K562 (cell line): Measurements from ENCODE around the gene SERPINB7. TPM values are rescaled to one million over a fixed set of nuclear protein-coding genes. Genes with fewer than 3 reads are reported as not detected.

Source experiments
- ATAC-seq: fragments of 200-7000 bp; cut with Tn5 transposase; 3 replicates; pipeline ENCODE4 v1.9.1; 2020; ENCODE audit warnings: moderate library complexity
- BruUV-seq: library from RNA; stranded (reverse); fragments of 400-500 nt; replicated peaks from 2 replicates; lab custom pipeline; 2021; lab: Mats Ljungman, UMichigan
- CTCF ChIA-PET: fragments of 300-600 bp; formaldehyde crosslinking; extraction: SDS; loops from one replicate; lab custom pipeline; 2021; ENCODE audit warnings: low intra/inter-chr PET ratio; lab: Yijun Ruan, JAX
- POLR2A ChIA-PET: fragments of 300-600, 350-650 bp; sonication (Branson Sonifier 250); formaldehyde crosslinking; extraction: SDS; loops from one replicate; lab custom pipeline; 2021; ENCODE audit warnings: antibody characterized with exemption, inconsistent platforms; lab: Yijun Ruan, JAX
- DNase-seq, 4 experiments: peaks; one replicate each; pipeline versions ENCODE4 v3.0.0 to v3.0.0-alpha.2; 2011 to 2018; ENCODE audit warnings: low spot score in 3 of 4, mixed read lengths in 3 of 4; ENCODE audit errors: extremely low read depth in 1 of 4
- FAIRE-seq: peaks from 2 replicates; lab custom pipeline; 2011; peaks lifted over from hg19 to GRCh38; lab: Jason Lieb, UNC
- H2AFZ ChIP-seq: 2 replicates; pipeline ENCODE4 v1.6.0; 2011; ENCODE audit warnings: low read depth, low read length, control low read depth, inconsistent platforms
- H3K27ac ChIP-seq: fragments of 200-600 bp; 3 replicates; pipeline ENCODE4 v1.8.0; 2011; ENCODE audit warnings: low read depth, mild to moderate bottlenecking, control low read depth, inconsistent platforms, low read length, moderate library complexity, mixed read lengths; ENCODE audit errors: extremely low read depth
- H3K27me3 ChIP-seq, 2 experiments: fragments of 300-600 bp in 1 of 2; 2 replicates in 1 of 2; 3 replicates in 1 of 2; pipeline versions ENCODE4 v1.6.0 to v1.8.0; 2011; ENCODE audit warnings: inconsistent platforms in 2 of 2, low read length in 2 of 2, mild to moderate bottlenecking in 1 of 2, mixed read lengths in 1 of 2, moderate library complexity in 1 of 2; ENCODE audit not compliant: control insufficient read depth in 2 of 2, insufficient read depth in 2 of 2
- H3K36me3 ChIP-seq: fragments of 300-600 bp; 3 replicates; pipeline ENCODE4 v1.8.0; 2011; ENCODE audit warnings: mild to moderate bottlenecking, low read length, inconsistent platforms; ENCODE audit not compliant: control insufficient read depth, insufficient read depth
- H3K4me1 ChIP-seq, 2 experiments: fragments of 200-600 bp in 1 of 2; replicated peaks in 1 of 2; 2 replicates in 1 of 2; 3 replicates in 1 of 2; pipeline versions ENCODE4 v1.5.1 to v1.8.0; 2011; ENCODE audit warnings: inconsistent platforms in 2 of 2, low read length in 2 of 2, mild to moderate bottlenecking in 1 of 2, mixed read lengths in 1 of 2, moderate library complexity in 1 of 2; ENCODE audit not compliant: control insufficient read depth in 2 of 2, insufficient read depth in 2 of 2
- H3K4me2 ChIP-seq: 2 replicates; pipeline ENCODE4 v1.6.1; 2011; ENCODE audit warnings: low read length, control low read depth, inconsistent platforms, mixed read lengths; ENCODE audit not compliant: insufficient read depth
- H3K4me3 ChIP-seq: fragments of 200-600 bp; sonication (generic), shearing (Covaris generic); 2 replicates; pipeline ENCODE4 v1.5.1; 2016; ENCODE audit warnings: control low read depth, inconsistent platforms
- H3K79me2 ChIP-seq: fragments of 200-600 bp; 3 replicates; pipeline ENCODE4 v1.8.0; 2011; ENCODE audit warnings: low read length, inconsistent platforms; ENCODE audit not compliant: control insufficient read depth, insufficient read depth
- H3K9ac ChIP-seq, 2 experiments: 2 replicates each; pipeline versions ENCODE4 v1.6.0 to v1.6.1; 2011; ENCODE audit warnings: low read depth in 2 of 2, low read length in 2 of 2, control low read depth in 1 of 2, inconsistent platforms in 1 of 2, mild to moderate bottlenecking in 1 of 2, mixed read lengths in 1 of 2; ENCODE audit not compliant: insufficient read depth in 1 of 2
- H3K9me1 ChIP-seq: one replicate; pipeline ENCODE4 v1.6.0; 2011; ENCODE audit warnings: inconsistent platforms, mild to moderate bottlenecking, low read length, moderate library complexity; ENCODE audit not compliant: control insufficient read depth, insufficient read depth
- H3K9me3 ChIP-seq: replicated peaks from 2 replicates; pipeline ENCODE4 v1.5.1; 2011; ENCODE audit warnings: low read depth, low read length, inconsistent platforms; ENCODE audit not compliant: control insufficient read depth, insufficient read depth
- H4K20me1 ChIP-seq: replicated peaks from 2 replicates; pipeline ENCODE4 v1.6.1; 2011; ENCODE audit warnings: low read length, inconsistent platforms, mixed read lengths; ENCODE audit not compliant: control insufficient read depth, insufficient read depth
- CLOCK ChIP-seq: fragments of 250-450 bp; sonication (Bioruptor Pico); IDR thresholded peaks from 2 replicates; pipeline ENCODE4 v1.4.0; 2020; ENCODE audit warnings: mild to moderate bottlenecking, moderate library complexity, borderline replicate concordance
- ETV5 ChIP-seq: sonication (generic); formaldehyde crosslinking; IDR thresholded peaks from 2 replicates; pipeline ENCODE4 v1.4.0; 2020; ENCODE audit warnings: low read depth, mild to moderate bottlenecking, missing genetic modification reagents
- HINFP ChIP-seq: fragments of 450-650 bp; conservative IDR thresholded peaks from 2 replicates; pipeline ENCODE4 v1.6.1; 2016; ENCODE audit warnings: missing genetic modification characterization, low read depth, mild to moderate bottlenecking, control low read depth, missing compliant biosample characterization
- KDM4B ChIP-seq, 2 experiments: fragments of 450-650 bp in 1 of 2; sonication (generic) in 1 of 2; IDR thresholded peaks; 2 replicates each; pipeline ENCODE4 v1.6.1; 2016 to 2017; ENCODE audit warnings: borderline replicate concordance in 2 of 2, antibody characterized with exemption in 1 of 2, low read depth in 1 of 2, mild to moderate bottlenecking in 1 of 2
- RBM34 ChIP-seq: fragments of 200-400 bp; formaldehyde crosslinking; IDR thresholded peaks from 2 replicates; pipeline ENCODE4 v1.6.1; 2018; ENCODE audit warnings: low read length, borderline replicate concordance; ENCODE audit not compliant: insufficient read depth
- TEAD1 ChIP-seq, 2 experiments: fragments of 450-650 bp in 1 of 2; sonication (generic) in 1 of 2; formaldehyde crosslinking; IDR thresholded peaks; 2 replicates each; pipeline versions ENCODE4 v1.4.0 to v1.8.0; 2020 to 2022; ENCODE audit warnings: mild to moderate bottlenecking in 2 of 2, missing genetic modification reagents in 1 of 2
- TRIM28 ChIP-seq: fragments of 450-650 bp; IDR thresholded peaks from 2 replicates; pipeline ENCODE4 v1.6.1; 2017
- ZNF134 ChIP-seq: fragments of 250-450 bp; sonication (Bioruptor Pico); conservative IDR thresholded peaks from 2 replicates; pipeline ENCODE4 v1.4.0; 2020
- ZNF143 ChIP-seq: sonication (generic); formaldehyde crosslinking; IDR thresholded peaks from 2 replicates; pipeline ENCODE4 v1.9.0; 2022; ENCODE audit warnings: mild to moderate bottlenecking, missing genetic modification reagents
- ZNF224 ChIP-seq: sonication (generic); formaldehyde crosslinking; IDR thresholded peaks from 2 replicates; pipeline ENCODE4 v1.8.0; 2022; ENCODE audit warnings: mild to moderate bottlenecking, missing genetic modification reagents
- ZNF280A ChIP-seq: fragments of 450-650 bp; IDR thresholded peaks from 2 replicates; pipeline ENCODE4 v1.6.1; 2018; ENCODE audit warnings: mild to moderate bottlenecking, low read depth; ENCODE audit not compliant: partially characterized antibody
- ZNF311 ChIP-seq: fragments of 250-450 bp; sonication (Bioruptor Pico); IDR thresholded peaks from 2 replicates; pipeline ENCODE4 v1.4.0; 2020; ENCODE audit warnings: mild to moderate bottlenecking, moderate library complexity
- ZNF586 ChIP-seq: fragments of 450-650 bp; formaldehyde crosslinking; conservative IDR thresholded peaks from 2 replicates; pipeline ENCODE4 v1.4.0; 2020; ENCODE audit warnings: mild to moderate bottlenecking, moderate library complexity
- ZNF717 ChIP-seq: fragments of 250-450 bp; sonication (Bioruptor Pico); IDR thresholded peaks from 2 replicates; pipeline ENCODE4 v1.5.0; 2021
- WGBS: fragments of 100-300 bp; shearing (Covaris generic); methylation state at CpG from one replicate; pipeline ENCODE4 v1.1.6; 2016; ENCODE audit warnings: low coverage, mixed read lengths; ENCODE audit not compliant: insufficient coverage; ENCODE audit errors: missing lambda C conversion rate; 5-methylcytosine and 5-hydroxymethylcytosine counted together
- in situ Hi-C: fragments of 300-500 bp; cut with MboI; formaldehyde crosslinking; loops from 4 replicates; pipeline ENCODE4 v1.15.0; 2018; ENCODE audit warnings: inconsistent platforms, mixed read lengths
- intact Hi-C: fragments of 100-400 bp; cut with micrococcal nuclease; formaldehyde crosslinking; loops from 2 replicates; pipeline ENCODE4 v1.14.2; 2022
- polyA plus RNA-seq, 8 experiments: library from polyadenylated mRNA; depleted of rRNA in 4 of 8; stranded (reverse) in 5 of 8; unstranded in 3 of 8; fragments of >200 nt; fragmentation: Nextera tagmentation in 2 of 8; fragmentation: Illumina TruSeq in 1 of 8; extraction: Ambion mirVana in 2 of 8; extraction: Trizol in 1 of 8; gene quantifications; 2 replicates each; pipeline versions ENCODE4 v1.2.1 to v1.2.3, GENCODE V29; 2011 to 2014; ENCODE audit warnings: inconsistent platforms in 1 of 8, missing spikeins in 1 of 8
- total RNA-seq, 7 experiments: library from RNA; depleted of rRNA in 6 of 7; stranded (reverse); fragments of >200 nt in 6 of 7; fragmentation: Illumina TruSeq in 2 of 7; extraction: Trizol in 2 of 7; gene quantifications; 2 replicates each; pipeline versions ENCODE4 v1.2.1 to v1.2.3, GENCODE V29; 2011 to 2021; ENCODE audit warnings: low replicate concordance in 1 of 7

Gene SERPINB7
- total and polyA plus RNA-seq, 9 of the 15 experiments (the other 6 are each of a cell fraction or from before 2014, with no cell fraction given), result not detected

GRCh38 chr18:63765837-63766236 is 9.4 kb upstream of the SERPINB7 start:
- BruUV-seq, result no TSS peak
- intact Hi-C loops (no loop called here), in situ Hi-C loops (no loop called here)
- POLR2A ChIA-PET, result no interaction called here
- ATAC-seq (no peak), DNase-seq (no peak), FAIRE-seq (no peak)
- H3K27ac ChIP-seq, result no peak overlapping the region
- CTCF ChIA-PET, result no interaction called here
- H3K4me2 ChIP-seq, result no peak overlapping the region
- no peaks in the 10 kb centered on the region for H3K9me3 ChIP-seq
- H3K36me3 ChIP-seq, result no peaks in the 10 kb centered on the region
- no peaks in the 10 kb centered on the region for H3K27me3 ChIP-seq
- H3K4me1 ChIP-seq, result no peaks in the 10 kb centered on the region
- no peaks in the 10 kb centered on the region for H4K20me1 ChIP-seq
- H3K4me3 ChIP-seq, result no peak overlapping the region
- no peak overlapping the region for H3K9ac ChIP-seq
- TF ChIP-seq ZNF134 (CRISPR knock-in tag) (no peak), ZNF311 (no peak), TRIM28 (no peak), ETV5 (CRISPR knock-in tag) (no peak), HINFP (no peak), RBM34 (no peak), ZNF143 (no peak), CLOCK (no peak), TEAD1 (CRISPR knock-in tag; IDR thresholded peaks at IDR 0.05) (no peak), KDM4B (IDR thresholded peaks at IDR 0.05; ENCODE audit: borderline replicate concordance in 2 of 2, low read depth in 1 of 2) (no peak), ZNF280A (no peak), ZNF586 (CRISPR knock-in tag) (no peak), ZNF224 (CRISPR knock-in tag) (no peak), ZNF717 (CRISPR knock-in tag) (no peak)
- WGBS, result 0% methylated on average over 2 of the region's 2 CpGs
- H2AFZ ChIP-seq, result no peak overlapping the region
- no peaks in the 10 kb centered on the region for H3K79me2 ChIP-seq
- no peaks in the 10 kb centered on the region for H3K9me1 ChIP-seq
